C1 segment of cervical spinal cord (tissue), 14 donors: Measurements from ENCODE around the gene ACKR4.
"Not testable (repeated sequence)": the region's sequence is repeated elsewhere in the genome, so short reads cannot be mapped to it uniquely, and the experiment has no call there.

Experiments used
- DNase-seq, 14 donors: peaks; one replicate each; lab custom pipeline; 2025; lab: John Stamatoyannopoulos, UW

Gene ACKR4

GRCh38 chr3:132594498-132594897, 2.6 kb upstream of the ACKR4 start:
- DNase-seq: no peak

- DNase-seq: no peak
Observed at GRCh38 chr3:132595014-132595413, 2.1 kb upstream of the ACKR4 start.

GRCh38 chr3:132596326-132596725, 744 bp upstream of the ACKR4 start:
- no peak for DNase-seq

GRCh38 chr3:132597660-132598059, 590 bp downstream of the ACKR4 start:
- DNase-seq: no peak

GRCh38 chr3:132598181-132598580, 1.1 kb downstream of the ACKR4 start:
- no peak for DNase-seq

GRCh38 chr3:132600614-132601013, 3.5 kb downstream of the ACKR4 start:
- DNase-seq: not testable (repeated sequence)

- DNase-seq: no peak
Observed at GRCh38 chr3:132605374-132605792, 8.3 kb downstream of the ACKR4 start.

GRCh38 chr3:132606085-132606484, 9.0 kb downstream of the ACKR4 start:
- no peak for DNase-seq

- not testable (repeated sequence) for DNase-seq
Observed at GRCh38 chr3:132606620-132607019, 9.6 kb downstream of the ACKR4 start.

GRCh38 chr3:132615301-132615700, 18.2 kb downstream of the ACKR4 start:
- DNase-seq: not testable (repeated sequence)

- no peak for DNase-seq
Observed at GRCh38 chr3:132615881-132616280, 18.8 kb downstream of the ACKR4 start.

- no peak for DNase-seq
Observed at GRCh38 chr3:132616780-132617179, 19.7 kb downstream of the ACKR4 start.

- no peak for DNase-seq
Observed at GRCh38 chr3:132622148-132622547, 25.1 kb downstream of the ACKR4 start.

GRCh38 chr3:132622761-132623160, 25.7 kb downstream of the ACKR4 start:
- no peak for DNase-seq

- DNase-seq: no peak
Observed at GRCh38 chr3:132623646-132624045, 26.6 kb downstream of the ACKR4 start.

- no peak for DNase-seq
Observed at GRCh38 chr3:132624790-132625189, 27.7 kb downstream of the ACKR4 start.

- DNase-seq: no peak
Observed at GRCh38 chr3:132625613-132626012, 28.5 kb downstream of the ACKR4 start.

- DNase-seq: no peak
Observed at GRCh38 chr3:132626955-132627354, 29.9 kb downstream of the ACKR4 start.

- no peak for DNase-seq
Observed at GRCh38 chr3:132628157-132628556, 31.1 kb downstream of the ACKR4 start.

- DNase-seq: no peak
Observed at GRCh38 chr3:132629928-132630327, 32.9 kb downstream of the ACKR4 start.

GRCh38 chr3:132630612-132631011, 33.5 kb downstream of the ACKR4 start:
- DNase-seq: no peak

GRCh38 chr3:132635052-132635451, 38.0 kb downstream of the ACKR4 start:
- no peak for DNase-seq

GRCh38 chr3:132637590-132637989, 40.5 kb downstream of the ACKR4 start:
- DNase-seq: no peak

GRCh38 chr3:132638706-132639105, 41.6 kb downstream of the ACKR4 start:
- no peak for DNase-seq

- not testable (repeated sequence) for DNase-seq
Observed at GRCh38 chr3:132641427-132641826, 44.4 kb downstream of the ACKR4 start.
